ENCODE results near the gene CLSTN1. TPM values are rescaled to one million over a fixed set of nuclear protein-coding genes. Genes with fewer than 3 reads are reported as not detected.

Gene CLSTN1
- total RNA-seq, 1 donor from 2014 or later, result 178 TPM

DNA sequence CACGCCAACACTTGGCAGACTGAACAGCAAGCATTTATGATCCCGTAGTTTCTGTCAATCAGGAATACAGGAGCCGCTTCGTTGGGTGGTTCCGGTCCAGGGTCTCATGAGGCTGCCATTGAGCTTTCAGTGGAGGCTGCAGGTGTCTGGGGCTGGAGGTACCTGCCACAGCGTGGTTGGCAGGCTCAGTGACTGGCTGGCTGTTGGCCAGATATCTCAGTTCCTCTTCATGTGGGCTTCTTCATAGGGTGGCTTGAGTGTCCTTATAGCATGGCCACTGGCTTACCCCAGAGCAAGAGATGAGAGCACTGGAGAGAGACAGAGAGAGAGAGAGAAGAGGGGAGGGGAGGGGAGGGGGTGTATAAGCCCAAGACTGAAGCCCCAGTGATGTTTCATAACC is 142.9 kb downstream of the CLSTN1 start:
- no peak for DNase-seq (ENCODE audit: low read depth)

DNA sequence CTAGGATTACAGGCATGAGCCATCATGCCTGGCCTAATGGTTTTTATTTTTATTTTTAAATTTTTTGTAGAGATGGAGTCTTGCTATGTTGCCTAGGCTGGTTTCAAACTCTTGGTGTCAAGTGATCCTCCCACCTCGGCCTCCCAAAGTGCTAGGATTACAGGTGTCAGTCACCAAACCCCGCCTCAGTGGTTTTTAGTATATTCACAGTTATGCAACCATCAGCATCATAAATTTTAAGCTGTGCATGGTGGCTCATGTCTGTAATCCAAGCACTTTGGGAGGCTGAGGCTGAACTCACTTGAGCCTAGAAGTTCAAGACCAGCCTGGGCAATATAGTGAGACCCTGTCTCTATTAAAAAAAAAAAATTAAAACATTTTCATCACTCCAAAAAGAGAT is 143.7 kb downstream of the CLSTN1 start:
- no peak for DNase-seq (ENCODE audit: low read depth)

Other genes starting within 250 kb of the CLSTN1 start
- 4.2 and 12.8 TPM in 2 replicates for gene TMEM201, start 235.1 kb downstream of the CLSTN1 start, total RNA-seq
- gene PIK3CD, start 172.2 kb downstream of the CLSTN1 start, total RNA-seq, result 18.4 and 29.5 TPM in 2 replicates
- 26.9 and 77.6 TPM in 2 replicates for gene CTNNBIP1, start 86.3 kb upstream of the CLSTN1 start, total RNA-seq
- 20.7 and 41.0 TPM in 2 replicates for gene LZIC, start 119.4 kb upstream of the CLSTN1 start, total RNA-seq
- 13.2 and 31.7 TPM in 2 replicates for gene NMNAT1, start 119.5 kb upstream of the CLSTN1 start, total RNA-seq
- gene RBP7, start 173.3 kb upstream of the CLSTN1 start, total RNA-seq, result 0.25 and 9.7 TPM in 2 replicates
- 17.7 and 45.8 TPM in 2 replicates for gene UBE4B, start 209.0 kb upstream of the CLSTN1 start, total RNA-seq